ENCODE measurements around the gene MEIS1. TPM values are rescaled to one million over a fixed set of nuclear protein-coding genes. Genes with fewer than 3 reads are reported as not detected.

Gene MEIS1
- polyA plus RNA-seq, 1 donor (not counting 4 experiments of a cell fraction or from before 2014, with no cell fraction given): 3.1 TPM

DNA sequence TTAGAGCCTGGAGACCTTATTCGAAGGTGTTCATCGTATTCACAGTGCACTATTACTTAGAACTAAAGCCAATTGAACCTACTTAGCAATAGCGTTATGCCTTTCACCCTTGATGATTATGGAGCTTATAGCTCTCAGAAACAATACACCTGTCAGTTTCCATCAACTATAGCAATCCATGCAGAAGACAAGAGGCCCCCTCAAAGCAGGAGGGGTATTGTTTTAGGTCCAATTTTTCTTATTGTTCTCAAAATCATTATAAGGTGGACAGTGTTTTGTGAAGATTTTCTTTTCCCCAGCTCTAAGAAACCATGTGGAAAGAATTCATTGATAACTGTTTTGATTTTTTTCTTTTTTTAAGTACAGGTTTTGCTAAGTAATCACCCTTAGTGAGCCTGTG, 135.5 kb downstream of the MEIS1 start:
- H4K20me1 ChIP-seq (ENCODE audit: control insufficient read depth, extremely low read depth, insufficient read depth, low read length): no peaks in the 10 kb centered on the region
- H3K9me1 ChIP-seq (ENCODE audit: control insufficient read depth, extremely low read depth, insufficient read depth, low read length): no peaks in the 10 kb centered on the region
- no peak for TF ChIP-seq EZH2 (IDR thresholded peaks at IDR 0.05; ENCODE audit: low read length)
- TF ChIP-seq, protein P1, sequence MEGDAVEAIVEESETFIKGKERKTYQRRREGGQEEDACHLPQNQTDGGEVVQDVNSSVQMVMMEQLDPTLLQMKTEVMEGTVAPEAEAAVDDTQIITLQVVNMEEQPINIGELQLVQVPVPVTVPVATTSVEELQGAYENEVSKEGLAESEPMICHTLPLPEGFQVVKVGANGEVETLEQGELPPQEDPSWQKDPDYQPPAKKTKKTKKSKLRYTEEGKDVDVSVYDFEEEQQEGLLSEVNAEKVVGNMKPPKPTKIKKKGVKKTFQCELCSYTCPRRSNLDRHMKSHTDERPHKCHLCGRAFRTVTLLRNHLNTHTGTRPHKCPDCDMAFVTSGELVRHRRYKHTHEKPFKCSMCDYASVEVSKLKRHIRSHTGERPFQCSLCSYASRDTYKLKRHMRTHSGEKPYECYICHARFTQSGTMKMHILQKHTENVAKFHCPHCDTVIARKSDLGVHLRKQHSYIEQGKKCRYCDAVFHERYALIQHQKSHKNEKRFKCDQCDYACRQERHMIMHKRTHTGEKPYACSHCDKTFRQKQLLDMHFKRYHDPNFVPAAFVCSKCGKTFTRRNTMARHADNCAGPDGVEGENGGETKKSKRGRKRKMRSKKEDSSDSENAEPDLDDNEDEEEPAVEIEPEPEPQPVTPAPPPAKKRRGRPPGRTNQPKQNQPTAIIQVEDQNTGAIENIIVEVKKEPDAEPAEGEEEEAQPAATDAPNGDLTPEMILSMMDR (optimal IDR thresholded peaks at IDR 0.05 in 1 of 3, IDR thresholded peaks at IDR 0.05 in 1 of 3, conservative IDR thresholded peaks at IDR 0.05 in 1 of 3; ENCODE audit: extremely low read depth in 1 of 3, insufficient read depth in 2 of 3, low read length in 3 of 3): no peak
- no peaks in the 10 kb centered on the region for H3K9me3 ChIP-seq (ENCODE audit: control insufficient read depth, low read depth, low read length)
- H3K4me1 ChIP-seq (ENCODE audit: control insufficient read depth, extremely low read depth, insufficient read depth, low read length): peaks cover under 1% of the 10 kb centered on the region
- no peak overlapping the region for H3K4me3 ChIP-seq (ENCODE audit: control insufficient read depth in 2 of 3, extremely low read depth in 1 of 3, insufficient read depth in 2 of 3, low read depth in 1 of 3, low read length in 3 of 3)
- H3K4me2 ChIP-seq (ENCODE audit: control insufficient read depth, extremely low read depth, insufficient read depth, low read depth, low read length): no peak overlapping the region
- H2AFZ ChIP-seq (ENCODE audit: control insufficient read depth, low read length): no peak overlapping the region
- dilution Hi-C loops (cut with MboI; ENCODE audit: extremely low pct_ligation_motif_present, low sequenced_read_pairs): no loop called here
- no peak overlapping the region for H3K27ac ChIP-seq (ENCODE audit: control insufficient read depth, insufficient read depth, low read length)
- DNase-seq (ENCODE audit: low read depth, low spot score) (no peak), FAIRE-seq (no peak)
- no peaks in the 10 kb centered on the region for H3K36me3 ChIP-seq (ENCODE audit: control insufficient read depth in 2 of 2, extremely low read depth in 1 of 2, insufficient read depth in 2 of 2, low read length in 2 of 2)
- H3K9ac ChIP-seq (ENCODE audit: control insufficient read depth, extremely low read depth, insufficient read depth, low read length): no peak overlapping the region
- no peaks in the 10 kb centered on the region for H3K27me3 ChIP-seq (ENCODE audit: control insufficient read depth, extremely low read depth, insufficient read depth, low read length)
- H3K79me2 ChIP-seq (ENCODE audit: control insufficient read depth, insufficient read depth, low read length): no peaks in the 10 kb centered on the region

DNA sequence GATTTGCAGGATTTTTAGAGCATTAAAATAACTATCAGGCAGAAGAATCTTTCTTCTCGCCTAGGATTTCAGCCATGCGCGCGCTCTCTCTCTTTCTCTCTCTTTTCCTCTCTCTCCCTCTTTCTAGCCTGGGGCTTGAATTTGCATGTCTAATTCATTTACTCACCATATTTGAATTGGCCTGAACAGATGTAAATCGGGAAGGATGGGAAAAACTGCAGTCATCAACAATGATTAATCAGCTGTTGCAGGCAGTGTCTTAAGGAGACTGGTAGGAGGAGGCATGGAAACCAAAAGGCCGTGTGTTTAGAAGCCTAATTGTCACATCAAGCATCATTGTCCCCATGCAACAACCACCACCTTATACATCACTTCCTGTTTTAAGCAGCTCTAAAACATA, 137.0 kb downstream of the MEIS1 start:
- H2AFZ ChIP-seq (ENCODE audit: control insufficient read depth, low read length): no peak overlapping the region
- H3K9me3 ChIP-seq (ENCODE audit: control insufficient read depth, low read depth, low read length): no peaks in the 10 kb centered on the region
- no peaks in the 10 kb centered on the region for H3K36me3 ChIP-seq (ENCODE audit: control insufficient read depth in 2 of 2, extremely low read depth in 1 of 2, insufficient read depth in 2 of 2, low read length in 2 of 2)
- H3K79me2 ChIP-seq (ENCODE audit: control insufficient read depth, insufficient read depth, low read length): no peaks in the 10 kb centered on the region
- peaks cover 11% of the 10 kb centered on the region for H3K27me3 ChIP-seq (ENCODE audit: control insufficient read depth, extremely low read depth, insufficient read depth, low read length)
- no peak for DNase-seq (ENCODE audit: low read depth, low spot score)
- H3K9me1 ChIP-seq (ENCODE audit: control insufficient read depth, extremely low read depth, insufficient read depth, low read length): no peaks in the 10 kb centered on the region
- dilution Hi-C loops (cut with MboI; ENCODE audit: extremely low pct_ligation_motif_present, low sequenced_read_pairs): no loop called here
- no peak overlapping the region for H3K4me2 ChIP-seq (ENCODE audit: control insufficient read depth, extremely low read depth, insufficient read depth, low read depth, low read length)
- no peak for FAIRE-seq
- no peak overlapping the region for H3K27ac ChIP-seq (ENCODE audit: control insufficient read depth, insufficient read depth, low read length)
- TF ChIP-seq, protein P1 (optimal IDR thresholded peaks at IDR 0.05 in 1 of 3, IDR thresholded peaks at IDR 0.05 in 1 of 3, conservative IDR thresholded peaks at IDR 0.05 in 1 of 3; ENCODE audit: extremely low read depth in 1 of 3, insufficient read depth in 2 of 3, low read length in 3 of 3): no peak
- TF ChIP-seq EZH2 (IDR thresholded peaks at IDR 0.05; ENCODE audit: low read length): no peak
- H3K9ac ChIP-seq (ENCODE audit: control insufficient read depth, extremely low read depth, insufficient read depth, low read length): no peak overlapping the region
- peaks cover 11% of the 10 kb centered on the region for H3K4me1 ChIP-seq (ENCODE audit: control insufficient read depth, extremely low read depth, insufficient read depth, low read length)
- no peaks in the 10 kb centered on the region for H4K20me1 ChIP-seq (ENCODE audit: control insufficient read depth, extremely low read depth, insufficient read depth, low read length)
- no peak overlapping the region for H3K4me3 ChIP-seq (ENCODE audit: control insufficient read depth in 2 of 3, extremely low read depth in 1 of 3, insufficient read depth in 2 of 3, low read depth in 1 of 3, low read length in 3 of 3)

Data from keratinocyte (primary cell).